ENCODE data around the gene ICAM5. TPM values are rescaled to one million over a fixed set of nuclear protein-coding genes. Genes with fewer than 3 reads are reported as not detected.

ICAM5 gene
- total and polyA plus RNA-seq, 4 donors = 4.1 to 32.1 (median 18.6) TPM

DNA sequence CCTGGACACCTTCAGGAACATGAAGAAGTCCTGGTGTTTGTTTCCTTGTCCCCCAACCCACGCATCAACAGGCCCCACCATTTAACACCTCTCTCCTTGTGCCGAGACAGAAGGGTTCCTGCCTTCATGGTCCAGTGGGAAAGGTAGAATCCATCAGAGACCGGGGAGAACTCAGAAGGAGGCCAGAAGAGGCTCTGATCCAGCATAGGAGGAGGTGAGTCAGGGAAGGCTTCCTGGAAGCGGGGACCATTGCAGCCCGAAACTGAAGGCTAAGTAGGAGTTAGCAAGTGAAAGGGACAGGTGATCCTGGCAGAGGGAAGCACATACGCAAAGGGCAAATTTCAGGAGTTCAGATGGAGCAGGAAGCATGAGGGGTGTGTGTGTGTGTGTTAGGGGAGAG, 49.2 kb downstream of the ICAM5 start:
- no peaks in the 10 kb centered on the region for H3K36me3 ChIP-seq (ENCODE audit: control insufficient read depth in 4 of 4, insufficient read depth in 4 of 4, low read length in 4 of 4)
- WGBS, 2 donors = 63 to 76% methylated on average over 6 of the region's 6 CpGs
- no peak overlapping the region for H3K4me3 ChIP-seq
- DNase-seq (no peak), ATAC-seq (ENCODE audit: insufficient read depth, low FRiP score) (no peak)
- no peak overlapping the region for H3K27ac ChIP-seq (ENCODE audit: low read depth in 1 of 2, low read length in 1 of 2)
- H3K4me1 ChIP-seq (ENCODE audit: control insufficient read depth in 5 of 5, insufficient read depth in 5 of 5, low read length in 5 of 5) = peaks cover 0 to 12% (median 2%) of the 10 kb centered on the region in 5 donors
- no peaks in the 10 kb centered on the region for H3K27me3 ChIP-seq (ENCODE audit: control insufficient read depth in 3 of 3, insufficient read depth in 3 of 3, low read length in 2 of 3)
- TF ChIP-seq, protein P1, sequence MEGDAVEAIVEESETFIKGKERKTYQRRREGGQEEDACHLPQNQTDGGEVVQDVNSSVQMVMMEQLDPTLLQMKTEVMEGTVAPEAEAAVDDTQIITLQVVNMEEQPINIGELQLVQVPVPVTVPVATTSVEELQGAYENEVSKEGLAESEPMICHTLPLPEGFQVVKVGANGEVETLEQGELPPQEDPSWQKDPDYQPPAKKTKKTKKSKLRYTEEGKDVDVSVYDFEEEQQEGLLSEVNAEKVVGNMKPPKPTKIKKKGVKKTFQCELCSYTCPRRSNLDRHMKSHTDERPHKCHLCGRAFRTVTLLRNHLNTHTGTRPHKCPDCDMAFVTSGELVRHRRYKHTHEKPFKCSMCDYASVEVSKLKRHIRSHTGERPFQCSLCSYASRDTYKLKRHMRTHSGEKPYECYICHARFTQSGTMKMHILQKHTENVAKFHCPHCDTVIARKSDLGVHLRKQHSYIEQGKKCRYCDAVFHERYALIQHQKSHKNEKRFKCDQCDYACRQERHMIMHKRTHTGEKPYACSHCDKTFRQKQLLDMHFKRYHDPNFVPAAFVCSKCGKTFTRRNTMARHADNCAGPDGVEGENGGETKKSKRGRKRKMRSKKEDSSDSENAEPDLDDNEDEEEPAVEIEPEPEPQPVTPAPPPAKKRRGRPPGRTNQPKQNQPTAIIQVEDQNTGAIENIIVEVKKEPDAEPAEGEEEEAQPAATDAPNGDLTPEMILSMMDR (IDR thresholded peaks at IDR 0.05; ENCODE audit: control extremely low read depth, extremely low read depth) = no peak
- H3K9me3 ChIP-seq (ENCODE audit: control insufficient read depth in 4 of 4, insufficient read depth in 3 of 4, low read length in 3 of 4) = no peaks in the 10 kb centered on the region
- H3K9ac ChIP-seq (ENCODE audit: insufficient read depth in 1 of 2, low read length in 2 of 2) = no peak overlapping the region

DNA sequence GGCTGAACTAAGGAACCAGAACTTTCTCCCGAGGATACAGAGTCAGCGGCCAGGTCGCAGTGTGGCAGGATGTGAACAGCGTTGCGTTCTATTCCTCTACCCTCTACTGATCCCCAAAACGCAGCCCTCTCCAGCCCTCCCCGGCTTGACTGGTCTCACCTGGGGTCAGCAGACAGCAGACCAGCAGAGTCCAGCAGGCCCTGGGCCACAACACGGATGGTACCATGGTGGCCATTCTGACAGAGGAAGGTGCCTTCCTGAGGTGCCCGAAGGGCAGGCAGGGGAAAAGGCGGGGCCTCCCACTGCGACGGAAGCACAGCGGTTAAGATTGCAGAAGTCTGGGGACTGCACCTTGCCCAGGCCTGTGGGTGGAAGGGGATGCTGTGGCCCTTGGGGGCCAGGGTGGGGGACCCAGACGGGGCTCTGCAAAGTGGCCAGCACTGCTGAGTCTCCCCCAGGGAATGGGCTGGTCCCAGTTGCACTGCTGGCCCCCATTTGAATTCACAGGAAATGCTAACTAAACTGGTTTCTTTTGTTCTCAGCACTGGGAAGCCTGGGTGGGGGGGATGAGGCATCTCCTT, 49.7 kb downstream of the ICAM5 start, which contains the start of gene ICAM3:
Gene ICAM3, minus strand, starts transcription at position 245 of the 581 bp plus-strand sequence. Its CDS starts 10 bp downstream, at position 235.
- Histone ChIP-seq H3K9me3 (ENCODE audit: control insufficient read depth in 4 of 4, insufficient read depth in 3 of 4, low read length in 3 of 4) (no peaks in the 10 kb centered on the region), H3K36me3 (ENCODE audit: control insufficient read depth in 4 of 4, insufficient read depth in 4 of 4, low read length in 4 of 4) (no peaks in the 10 kb centered on the region), H3K9ac (ENCODE audit: insufficient read depth in 1 of 2, low read length in 2 of 2) (no peak within 1 kb of the TSS), H3K4me1 (ENCODE audit: control insufficient read depth in 5 of 5, insufficient read depth in 5 of 5, low read length in 5 of 5) (peaks cover 0 to 7% (median 0%) of the 10 kb centered on the region in 5 donors), H3K27me3 (ENCODE audit: control insufficient read depth in 3 of 3, insufficient read depth in 3 of 3, low read length in 2 of 3) (no peaks in the 10 kb centered on the region), H3K4me3 (no peak within 1 kb of the TSS), H3K27ac (ENCODE audit: low read depth in 1 of 2, low read length in 1 of 2) (no peak within 1 kb of the TSS)
- TF ChIP-seq, protein P1 (IDR thresholded peaks at IDR 0.05; ENCODE audit: control extremely low read depth, extremely low read depth) = no peak
- ATAC-seq (ENCODE audit: insufficient read depth, low FRiP score) (no peak), DNase-seq (no peak)
- 17 to 40% methylated on average over 14 of the region's 14 CpGs for WGBS, 2 donors

DNA sequence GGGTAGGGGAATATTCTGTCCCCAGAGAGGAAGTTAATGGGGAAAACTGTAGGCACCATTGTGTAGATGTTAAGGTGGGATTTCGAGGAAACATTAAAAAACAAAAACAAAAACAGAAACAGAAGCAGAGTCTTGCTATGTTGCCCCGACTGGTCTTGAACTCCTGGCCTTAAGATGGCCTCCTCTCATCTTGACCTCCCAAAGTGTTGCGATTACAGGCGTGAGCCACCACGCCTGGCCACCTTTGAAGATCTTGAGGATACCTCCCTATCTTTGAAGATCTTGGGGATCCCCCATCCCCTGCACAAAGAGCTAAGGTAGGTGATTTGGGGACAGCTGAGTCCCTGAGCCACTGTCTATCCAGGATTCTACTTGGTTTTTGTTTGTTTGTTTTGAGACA, 50.2 kb downstream of the ICAM5 start:
- 81 to 89% methylated on average over 5 of the region's 5 CpGs for WGBS, 2 donors
- no peak overlapping the region for H3K27ac ChIP-seq (ENCODE audit: low read depth in 1 of 2, low read length in 1 of 2)

More for the DNA sequence above, 50.2 kb downstream of the ICAM5 start:
- no peak overlapping the region for H3K4me3 ChIP-seq
- TF ChIP-seq, protein P1 (IDR thresholded peaks at IDR 0.05; ENCODE audit: control extremely low read depth, extremely low read depth) = no peak
- no peaks in the 10 kb centered on the region for H3K36me3 ChIP-seq (ENCODE audit: control insufficient read depth in 4 of 4, insufficient read depth in 4 of 4, low read length in 4 of 4)
- DNase-seq (no peak), ATAC-seq (ENCODE audit: insufficient read depth, low FRiP score) (no peak)
- no peaks in the 10 kb centered on the region for H3K9me3 ChIP-seq (ENCODE audit: control insufficient read depth in 4 of 4, insufficient read depth in 3 of 4, low read length in 3 of 4)
- peaks cover 0 to 4% (median 0%) of the 10 kb centered on the region in 5 donors for H3K4me1 ChIP-seq (ENCODE audit: control insufficient read depth in 5 of 5, insufficient read depth in 5 of 5, low read length in 5 of 5)
- H3K9ac ChIP-seq (ENCODE audit: insufficient read depth in 1 of 2, low read length in 2 of 2) = no peak overlapping the region
- no peaks in the 10 kb centered on the region for H3K27me3 ChIP-seq (ENCODE audit: control insufficient read depth in 3 of 3, insufficient read depth in 3 of 3, low read length in 2 of 3)

Measured in lung (tissue), 12 donors.